ENCODE results near the gene APP. TPM values are rescaled to one million over a fixed set of nuclear protein-coding genes. Genes with fewer than 3 reads are reported as not detected.

Gene APP
- total RNA-seq, 1 experiment from 2014 or later: 560 TPM

- no peak for TF ChIP-seq ERG (CRISPR knock-in tag; IDR thresholded peaks at IDR 0.05)
- TF ChIP-seq PRDM15 (CRISPR knock-in tag; IDR thresholded peaks at IDR 0.05): no peak
- no peak for TF ChIP-seq ETV6 (CRISPR knock-in tag; IDR thresholded peaks at IDR 0.05)
- no peak for TF ChIP-seq FOXJ3 (CRISPR knock-in tag; IDR thresholded peaks at IDR 0.05; ENCODE audit: borderline replicate concordance)
- no peak for TF ChIP-seq EMX1 (CRISPR knock-in tag; IDR thresholded peaks at IDR 0.05)
- TF ChIP-seq ZNF423 (CRISPR knock-in tag; IDR thresholded peaks at IDR 0.05): no peak
- no peak for TF ChIP-seq SP1 (CRISPR knock-in tag; conservative IDR thresholded peaks at IDR 0.05)
- TF ChIP-seq, protein P1, sequence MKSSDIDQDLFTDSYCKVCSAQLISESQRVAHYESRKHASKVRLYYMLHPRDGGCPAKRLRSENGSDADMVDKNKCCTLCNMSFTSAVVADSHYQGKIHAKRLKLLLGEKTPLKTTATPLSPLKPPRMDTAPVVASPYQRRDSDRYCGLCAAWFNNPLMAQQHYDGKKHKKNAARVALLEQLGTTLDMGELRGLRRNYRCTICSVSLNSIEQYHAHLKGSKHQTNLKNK (CRISPR knock-in tag; IDR thresholded peaks at IDR 0.05): no peak
- no peak for TF ChIP-seq RORB (CRISPR knock-in tag; IDR thresholded peaks at IDR 0.05)
- TF ChIP-seq, protein P2, sequence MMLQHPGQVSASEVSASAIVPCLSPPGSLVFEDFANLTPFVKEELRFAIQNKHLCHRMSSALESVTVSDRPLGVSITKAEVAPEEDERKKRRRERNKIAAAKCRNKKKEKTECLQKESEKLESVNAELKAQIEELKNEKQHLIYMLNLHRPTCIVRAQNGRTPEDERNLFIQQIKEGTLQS (CRISPR knock-in tag; conservative IDR thresholded peaks at IDR 0.05): no peak
- no peak for TF ChIP-seq NR3C1 (CRISPR knock-in tag; conservative IDR thresholded peaks at IDR 0.05; ENCODE audit: low read depth)
Measured at GRCh38 chr21:26003404-26003803, 167.2 kb downstream of the APP start (continued).

DNA sequence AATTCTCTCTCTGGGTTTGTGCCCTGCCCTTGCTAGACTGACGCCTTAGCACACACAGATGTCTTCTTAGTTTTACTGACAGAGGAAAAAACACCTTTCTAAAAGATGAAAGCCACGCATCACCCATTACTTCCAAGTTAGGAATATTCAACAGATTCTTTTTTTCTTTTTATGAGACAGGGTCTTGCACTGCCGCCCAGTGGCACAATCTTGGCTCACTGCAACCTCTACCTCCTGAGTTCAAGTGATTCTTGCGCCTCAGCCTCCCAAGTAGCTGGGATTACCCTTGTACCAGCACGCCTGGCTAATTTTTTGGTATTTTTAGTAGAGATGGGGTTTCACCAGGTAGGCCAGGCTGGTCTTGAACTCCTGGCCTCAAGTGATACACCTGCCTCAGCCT lies 169.2 kb downstream of the APP start:
- CTCF ChIA-PET: no interaction called here
- Mint-ChIP-seq H3K27ac (peak overlapping the region; percentile 11; the same call in 1 of the 2 replicates), H3K36me3 (peaks cover 25% of the 10 kb centered on the region), H3K4me3 (no peak overlapping the region), H3K9me3 (no peaks in the 10 kb centered on the region; the same call in 1 of the 2 replicates), H3K27me3 (ENCODE audit: low read depth) (no peaks in the 10 kb centered on the region), H3K4me1 (peaks cover 68% of the 10 kb centered on the region)
- ATAC-seq: no peak
- no peak for DNase-seq (ENCODE audit: low spot score)
- POLR2A ChIA-PET: no interaction called here
- no peak for TF ChIP-seq E2F1 (CRISPR knock-in tag; IDR thresholded peaks at IDR 0.05)
- TF ChIP-seq, protein P3, sequence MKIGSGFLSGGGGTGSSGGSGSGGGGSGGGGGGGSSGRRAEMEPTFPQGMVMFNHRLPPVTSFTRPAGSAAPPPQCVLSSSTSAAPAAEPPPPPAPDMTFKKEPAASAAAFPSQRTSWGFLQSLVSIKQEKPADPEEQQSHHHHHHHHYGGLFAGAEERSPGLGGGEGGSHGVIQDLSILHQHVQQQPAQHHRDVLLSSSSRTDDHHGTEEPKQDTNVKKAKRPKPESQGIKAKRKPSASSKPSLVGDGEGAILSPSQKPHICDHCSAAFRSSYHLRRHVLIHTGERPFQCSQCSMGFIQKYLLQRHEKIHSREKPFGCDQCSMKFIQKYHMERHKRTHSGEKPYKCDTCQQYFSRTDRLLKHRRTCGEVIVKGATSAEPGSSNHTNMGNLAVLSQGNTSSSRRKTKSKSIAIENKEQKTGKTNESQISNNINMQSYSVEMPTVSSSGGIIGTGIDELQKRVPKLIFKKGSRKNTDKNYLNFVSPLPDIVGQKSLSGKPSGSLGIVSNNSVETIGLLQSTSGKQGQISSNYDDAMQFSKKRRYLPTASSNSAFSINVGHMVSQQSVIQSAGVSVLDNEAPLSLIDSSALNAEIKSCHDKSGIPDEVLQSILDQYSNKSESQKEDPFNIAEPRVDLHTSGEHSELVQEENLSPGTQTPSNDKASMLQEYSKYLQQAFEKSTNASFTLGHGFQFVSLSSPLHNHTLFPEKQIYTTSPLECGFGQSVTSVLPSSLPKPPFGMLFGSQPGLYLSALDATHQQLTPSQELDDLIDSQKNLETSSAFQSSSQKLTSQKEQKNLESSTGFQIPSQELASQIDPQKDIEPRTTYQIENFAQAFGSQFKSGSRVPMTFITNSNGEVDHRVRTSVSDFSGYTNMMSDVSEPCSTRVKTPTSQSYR (CRISPR knock-in tag; IDR thresholded peaks at IDR 0.05): no peak
- no peak for TF ChIP-seq MYBL2 (CRISPR knock-in tag; IDR thresholded peaks at IDR 0.05)
- TF ChIP-seq, protein P2 (CRISPR knock-in tag; conservative IDR thresholded peaks at IDR 0.05): no peak
- no peak for TF ChIP-seq ZNF232 (CRISPR knock-in tag; IDR thresholded peaks at IDR 0.05)
- no peak for TF ChIP-seq ATF6 (CRISPR knock-in tag; IDR thresholded peaks at IDR 0.05)
- TF ChIP-seq ZNF512 (CRISPR knock-in tag; IDR thresholded peaks at IDR 0.05; ENCODE audit: borderline replicate concordance): no peak
- TF ChIP-seq IRF2 (CRISPR knock-in tag; IDR thresholded peaks at IDR 0.05; ENCODE audit: borderline replicate concordance, low read depth): no peak
- no peak for TF ChIP-seq FOXJ3 (CRISPR knock-in tag; IDR thresholded peaks at IDR 0.05; ENCODE audit: borderline replicate concordance)
- TF ChIP-seq NFATC4 (CRISPR knock-in tag; IDR thresholded peaks at IDR 0.05): no peak
- no peak for TF ChIP-seq OVOL2 (CRISPR knock-in tag; IDR thresholded peaks at IDR 0.05; ENCODE audit: borderline replicate concordance)
- no peak for TF ChIP-seq ZNF263 (CRISPR knock-in tag; IDR thresholded peaks at IDR 0.05; ENCODE audit: low read depth)
- no peak for TF ChIP-seq TP53 (CRISPR knock-in tag; IDR thresholded peaks at IDR 0.05)
- no peak for TF ChIP-seq SMAD4 (CRISPR knock-in tag; IDR thresholded peaks at IDR 0.05)
